ENCODE data around the gene RAET1G. TPM values are rescaled to one million over a fixed set of nuclear protein-coding genes. Genes with fewer than 3 reads are reported as not detected.
A peak's percentile ranks its signal among the peaks of the same experiment; 100 is the strongest.
"Not testable (repeated sequence)": the region's sequence is repeated elsewhere in the genome, so short reads cannot be mapped to it uniquely, and the experiment has no call there.

Gene RAET1G
- total RNA-seq, 4 donors from 2014 or later, result 0.89 TPM; not detected in 3

DNA sequence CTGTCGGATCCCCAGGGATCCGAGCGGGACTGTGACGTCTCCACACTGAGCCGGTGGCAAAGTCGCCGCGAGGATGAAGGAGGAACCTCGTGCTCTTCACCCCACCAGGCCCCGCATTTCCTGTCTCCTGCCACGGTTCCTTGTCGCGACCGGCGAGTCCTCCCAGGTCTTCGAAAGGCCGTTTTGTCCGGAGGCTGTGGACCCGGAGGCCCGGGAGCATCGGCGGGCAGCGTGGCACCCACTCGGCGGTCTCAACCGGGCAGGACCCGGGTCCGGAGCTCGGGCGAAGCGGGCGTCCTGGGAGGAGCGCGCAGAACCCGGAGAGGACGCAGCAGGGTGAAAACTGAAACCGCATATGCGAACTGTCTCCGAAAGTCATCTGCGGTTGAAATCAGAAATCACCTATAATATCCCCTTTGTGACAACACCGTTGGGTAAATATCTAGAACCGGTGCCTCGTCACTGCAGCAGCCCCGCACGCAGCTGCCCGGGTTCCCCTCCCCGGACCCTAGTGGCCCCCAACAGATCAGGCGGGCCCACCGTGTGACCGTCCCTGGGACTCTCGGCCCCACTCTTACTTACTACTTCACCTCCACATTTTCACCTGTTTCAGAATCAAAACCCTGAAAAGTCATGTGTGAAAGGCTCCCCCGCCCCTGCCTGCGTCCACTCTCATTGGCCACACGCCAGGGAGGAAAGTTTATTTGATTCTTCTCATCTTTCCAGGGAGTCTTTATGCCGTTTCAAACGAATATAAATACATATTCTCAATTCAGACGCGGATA, 15.8 kb upstream of the RAET1G start:
- Histone ChIP-seq H3K36me3 (no peaks in the 10 kb centered on the region), H3K27ac (no peak overlapping the region), H3K27me3 (peaks cover 48 to 80% (median 66%) of the 10 kb centered on the region in 3 donors), H3K4me3 (peak overlapping the region; percentile 52 to 73 (median 56)), H3K4me1 (peaks cover 12 to 26% of the 10 kb centered on the region in 2 donors), H3K9me3 (no peaks in the 10 kb centered on the region)
- DNase-seq (no peak), ATAC-seq (no peak)
- in situ Hi-C loops (cut with MboI; ENCODE audit: low sequenced_read_pairs in 4 of 4) (loop anchor here in 1 of 4 donors (5.0 kb wide), 1 partner anchor 79 kb away; no protein-coding TSS in a partner anchor), intact Hi-C loops (cut with DNase I; ENCODE audit: low total_unique reads) (no loop called here)
- TF ChIP-seq, protein P1, sequence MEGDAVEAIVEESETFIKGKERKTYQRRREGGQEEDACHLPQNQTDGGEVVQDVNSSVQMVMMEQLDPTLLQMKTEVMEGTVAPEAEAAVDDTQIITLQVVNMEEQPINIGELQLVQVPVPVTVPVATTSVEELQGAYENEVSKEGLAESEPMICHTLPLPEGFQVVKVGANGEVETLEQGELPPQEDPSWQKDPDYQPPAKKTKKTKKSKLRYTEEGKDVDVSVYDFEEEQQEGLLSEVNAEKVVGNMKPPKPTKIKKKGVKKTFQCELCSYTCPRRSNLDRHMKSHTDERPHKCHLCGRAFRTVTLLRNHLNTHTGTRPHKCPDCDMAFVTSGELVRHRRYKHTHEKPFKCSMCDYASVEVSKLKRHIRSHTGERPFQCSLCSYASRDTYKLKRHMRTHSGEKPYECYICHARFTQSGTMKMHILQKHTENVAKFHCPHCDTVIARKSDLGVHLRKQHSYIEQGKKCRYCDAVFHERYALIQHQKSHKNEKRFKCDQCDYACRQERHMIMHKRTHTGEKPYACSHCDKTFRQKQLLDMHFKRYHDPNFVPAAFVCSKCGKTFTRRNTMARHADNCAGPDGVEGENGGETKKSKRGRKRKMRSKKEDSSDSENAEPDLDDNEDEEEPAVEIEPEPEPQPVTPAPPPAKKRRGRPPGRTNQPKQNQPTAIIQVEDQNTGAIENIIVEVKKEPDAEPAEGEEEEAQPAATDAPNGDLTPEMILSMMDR (IDR thresholded peaks at IDR 0.05 in 4 of 5, conservative IDR thresholded peaks at IDR 0.05 in 1 of 5), result no peak
- TF ChIP-seq POLR2A (IDR thresholded peaks at IDR 0.05), result no peak

DNA sequence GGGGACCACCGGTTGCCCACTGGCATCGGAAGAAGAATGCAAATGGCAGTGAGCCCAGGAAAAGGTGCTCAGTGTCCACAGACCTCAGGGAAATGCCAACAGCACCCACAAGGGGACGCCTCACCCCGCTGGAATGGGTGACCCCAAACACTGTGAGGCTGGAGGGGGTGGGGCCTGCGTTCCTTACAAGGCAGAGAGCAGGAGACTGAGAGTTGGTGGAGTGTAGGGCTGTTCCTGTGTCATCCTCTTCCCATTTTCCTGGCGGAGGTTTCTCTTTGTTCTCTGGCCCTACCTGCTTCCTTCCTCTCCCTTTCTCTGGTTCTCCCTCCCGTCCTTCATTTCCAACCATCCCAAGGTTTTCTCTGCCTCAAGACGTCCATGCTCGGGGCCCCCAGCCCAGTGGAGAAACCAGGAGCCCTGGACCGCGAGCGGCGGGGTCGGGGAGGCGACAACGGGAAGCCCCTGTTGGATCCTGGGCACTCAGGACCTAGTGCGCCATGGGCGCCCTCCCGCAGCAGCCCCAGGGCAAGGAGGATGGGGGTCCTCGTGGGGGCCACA, 15.2 kb upstream of the RAET1G start:
- intact Hi-C loops (cut with DNase I; ENCODE audit: low total_unique reads); H3K27ac ChIP-seq; H3K36me3 ChIP-seq; DNase-seq; H3K9me3 ChIP-seq; ATAC-seq: not testable (repeated sequence)
- in situ Hi-C loops (cut with MboI; ENCODE audit: low sequenced_read_pairs in 4 of 4), result loop anchor here in 1 of 4 donors (5.0 kb wide), 1 partner anchor 79 kb away; no protein-coding TSS in a partner anchor
- Histone ChIP-seq H3K4me1 (peaks cover 12 to 26% of the 10 kb centered on the region in 2 donors), H3K4me3 (peak overlapping the region; percentile 52 to 73 (median 56)), H3K27me3 (peaks cover 48 to 80% (median 70%) of the 10 kb centered on the region in 3 donors)

- DNase-seq (no peak), ATAC-seq (no peak)
- H3K4me1 ChIP-seq, result peaks cover 12 to 18% of the 10 kb centered on the region in 2 donors
- no peak overlapping the region for H3K27ac ChIP-seq
- no peak overlapping the region for H3K4me3 ChIP-seq
- H3K9me3 ChIP-seq, result no peaks in the 10 kb centered on the region
- no peaks in the 10 kb centered on the region for H3K36me3 ChIP-seq
- peaks cover 48 to 73% (median 72%) of the 10 kb centered on the region in 3 donors for H3K27me3 ChIP-seq
- TF ChIP-seq, protein P1 (IDR thresholded peaks at IDR 0.05 in 4 of 5, conservative IDR thresholded peaks at IDR 0.05 in 1 of 5), result no peak
- no peak for TF ChIP-seq POLR2A (IDR thresholded peaks at IDR 0.05)
- in situ Hi-C loops (cut with MboI; ENCODE audit: low sequenced_read_pairs in 4 of 4) (loop anchor here in 1 of 4 donors (5.0 kb wide), 1 partner anchor 81 kb away; no protein-coding TSS in a partner anchor), intact Hi-C loops (cut with DNase I; ENCODE audit: low total_unique reads) (no loop called here)
Observed at GRCh38 chr6:149936743-149937142, 13.8 kb upstream of the RAET1G start.

- intact Hi-C loops (cut with DNase I; ENCODE audit: low total_unique reads), result no loop called here
- in situ Hi-C loops (cut with MboI; ENCODE audit: low sequenced_read_pairs in 4 of 4), result loop anchor here in 1 of 4 donors (5.0 kb wide), 1 partner anchor 82 kb away; no protein-coding TSS in a partner anchor
- TF ChIP-seq, protein P1 (IDR thresholded peaks at IDR 0.05 in 4 of 5, conservative IDR thresholded peaks at IDR 0.05 in 1 of 5), result no peak
- TF ChIP-seq POLR2A (IDR thresholded peaks at IDR 0.05), result no peak
- Histone ChIP-seq H3K27ac (no peak overlapping the region), H3K9me3 (no peaks in the 10 kb centered on the region), H3K4me1 (peaks cover 10 to 12% of the 10 kb centered on the region in 2 donors), H3K36me3 (no peaks in the 10 kb centered on the region), H3K27me3 (peaks cover 42 to 67% (median 62%) of the 10 kb centered on the region in 3 donors), H3K4me3 (no peak overlapping the region)
- no peak for DNase-seq
- ATAC-seq, result no peak
Observed at GRCh38 chr6:149935668-149936067, 12.7 kb upstream of the RAET1G start.

DNA sequence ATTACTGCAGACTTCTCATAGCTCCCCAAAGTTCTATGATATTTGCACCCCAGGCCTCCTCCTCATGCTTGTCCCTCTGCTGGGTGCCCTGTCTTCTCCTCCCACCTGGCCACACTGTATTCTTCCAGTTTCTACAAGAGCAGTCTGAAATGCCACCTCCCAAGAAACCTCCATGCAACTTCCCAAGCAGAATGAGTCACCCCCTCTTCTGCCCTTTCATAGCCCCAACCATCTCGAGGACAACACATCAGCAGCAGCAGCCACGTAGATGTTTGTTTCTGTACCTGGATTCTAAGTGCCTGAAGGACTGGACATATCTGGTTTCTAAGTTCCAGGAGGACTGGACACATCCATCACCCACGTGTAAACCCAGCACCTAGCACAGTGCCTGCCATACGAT, 12.3 kb upstream of the RAET1G start:
- no peak overlapping the region for H3K4me3 ChIP-seq
- intact Hi-C loops (cut with DNase I; ENCODE audit: low total_unique reads) (no loop called here), in situ Hi-C loops (cut with MboI; ENCODE audit: low sequenced_read_pairs in 4 of 4) (loop anchor here in 1 of 4 donors (5.0 kb wide), 1 partner anchor 82 kb away; no protein-coding TSS in a partner anchor)
- TF ChIP-seq POLR2A (IDR thresholded peaks at IDR 0.05), result no peak
- TF ChIP-seq, protein P1 (IDR thresholded peaks at IDR 0.05 in 4 of 5, conservative IDR thresholded peaks at IDR 0.05 in 1 of 5), result no peak
- peaks cover 10 to 12% of the 10 kb centered on the region in 2 donors for H3K4me1 ChIP-seq
- no peaks in the 10 kb centered on the region for H3K9me3 ChIP-seq
- DNase-seq (no peak), ATAC-seq (no peak)
- H3K36me3 ChIP-seq, result no peaks in the 10 kb centered on the region
- H3K27ac ChIP-seq, result no peak overlapping the region
- H3K27me3 ChIP-seq, result peaks cover 38 to 64% (median 58%) of the 10 kb centered on the region in 3 donors

Data from gastrocnemius medialis (tissue), 4 donors.